Activated CD4-positive, alpha-beta memory T cell treated with anti-CD3 and anti-CD28 coated beads, Interleukin-2, amount 10 ng/mL, durations not matched to agents 7 days and 5 days (primary cell): ENCODE results near the gene STUB1. TPM values are rescaled to one million over a fixed set of nuclear protein-coding genes. Genes with fewer than 3 reads are reported as not detected.

Source experiments
- CTCF ChIA-PET: fragments of 350-600 bp; sonication (Branson Sonifier 250); formaldehyde crosslinking; loops from one replicate; lab custom pipeline; 2021; ENCODE audit warnings: antibody characterized with exemption, inconsistent platforms; lab: Charles Lee
- POLR2A ChIA-PET: fragments of 350-600 bp; sonication (Branson Sonifier 250); formaldehyde crosslinking; loops from one replicate; lab custom pipeline; 2021; ENCODE audit warnings: antibody characterized with exemption; lab: Charles Lee
- DNase-seq: peaks from one replicate; pipeline ENCODE4 v3.0.0-alpha.2; 2020
- H3K27ac Mint-ChIP-seq: one replicate; pipeline ENCODE4 v1.8.0; 2021; ENCODE audit warnings: mild to moderate bottlenecking, mixed read lengths
- H3K27me3 Mint-ChIP-seq: one replicate; pipeline ENCODE4 v1.8.0; 2021; ENCODE audit warnings: mixed read lengths
- H3K36me3 Mint-ChIP-seq: one replicate; pipeline ENCODE4 v1.8.0; 2021; ENCODE audit warnings: low read depth, mixed read lengths
- H3K4me1 Mint-ChIP-seq: one replicate; pipeline ENCODE4 v1.8.0; 2021; ENCODE audit warnings: mixed read lengths
- H3K4me3 Mint-ChIP-seq: one replicate; pipeline ENCODE4 v1.8.0; 2021; ENCODE audit warnings: mild to moderate bottlenecking, mixed read lengths
- H3K9me3 Mint-ChIP-seq: one replicate; pipeline ENCODE4 v1.8.0; 2021; ENCODE audit warnings: mixed read lengths
- total RNA-seq, 2 experiments: library from RNA; stranded (reverse); gene quantifications; one replicate each; pipeline ENCODE4 v1.2.3, GENCODE V29; 2021

The STUB1 gene
- total RNA-seq, 2 experiments from 2014 or later, result 63.9 to 78.3 TPM

GRCh38 chr16:720990-721764 lies 41.0 kb downstream of the STUB1 start, which contains the start of gene ANTKMT:
Gene ANTKMT, plus strand, starts transcription at chr16:721146. Its CDS starts 129 bp downstream, at chr16:721275.
- H3K9me3 Mint-ChIP-seq, result no peaks in the 10 kb centered on the region
- H3K4me1 Mint-ChIP-seq, result peaks cover 16% of the 10 kb centered on the region
- CTCF ChIA-PET, result interaction anchor here (1.0 to 2.5 kb wide), 4 partner anchors 9 to 19 kb away, joined by 3 to 8 read pairs (median 4); no protein-coding TSS in a partner anchor
- no peak within 1 kb of the TSS for H3K27ac Mint-ChIP-seq
- H3K4me3 Mint-ChIP-seq, result peak within 1 kb of the TSS; percentile 62
- H3K36me3 Mint-ChIP-seq, result no peaks in the 10 kb centered on the region
- POLR2A ChIA-PET, result interaction anchor here (0.8 to 3.5 kb wide), 9 partner anchors 11 to 67 kb away, joined by 3 to 19 read pairs (median 6); partner anchors contain the start of genes CHTF18, CIAO3, JMJD8 and RPUSD1
- peak; percentile 77 for DNase-seq
- peaks cover 6% of the 10 kb centered on the region for H3K27me3 Mint-ChIP-seq

GRCh38 chr16:721765-722540 lies 41.7 kb downstream of the STUB1 start:
- Mint-ChIP-seq H3K27ac (no peak overlapping the region), H3K4me3 (peak overlapping the region; percentile 30), H3K4me1 (peaks cover 19% of the 10 kb centered on the region), H3K36me3 (no peaks in the 10 kb centered on the region), H3K27me3 (peaks cover 2% of the 10 kb centered on the region), H3K9me3 (no peaks in the 10 kb centered on the region)
- DNase-seq, result no peak
- ChIA-PET CTCF (interaction anchor here (1.0 to 2.5 kb wide), 3 partner anchors 12 to 18 kb away, joined by 3 to 8 read pairs (median 5); no protein-coding TSS in a partner anchor), POLR2A (interaction anchor here (0.8 to 3.5 kb wide), 9 partner anchors 10 to 66 kb away, joined by 3 to 19 read pairs (median 6); partner anchors contain the start of genes CHTF18, CIAO3, JMJD8 and RPUSD1)

- Mint-ChIP-seq H3K27me3 (peaks cover 2% of the 10 kb centered on the region), H3K36me3 (no peaks in the 10 kb centered on the region), H3K4me3 (no peak overlapping the region), H3K9me3 (no peaks in the 10 kb centered on the region), H3K4me1 (peaks cover 19% of the 10 kb centered on the region), H3K27ac (no peak overlapping the region)
- CTCF ChIA-PET, result no interaction called here
- POLR2A ChIA-PET, result interaction anchor here (0.9 to 3.4 kb wide), 2 partner anchors 18 to 65 kb away, joined by 4 to 10 read pairs; partner anchors contain the start of genes CHTF18, CIAO3 and RPUSD1
- DNase-seq, result no peak
Measured at GRCh38 chr16:722835-723633, 42.8 kb downstream of the STUB1 start.

GRCh38 chr16:723695-724094 lies 43.5 kb downstream of the STUB1 start:
- Mint-ChIP-seq H3K36me3 (no peaks in the 10 kb centered on the region), H3K27ac (no peak overlapping the region), H3K27me3 (peaks cover 2% of the 10 kb centered on the region), H3K4me1 (peaks cover 19% of the 10 kb centered on the region), H3K4me3 (no peak overlapping the region), H3K9me3 (no peaks in the 10 kb centered on the region)
- ChIA-PET POLR2A (interaction anchor here (0.9 to 3.4 kb wide), 3 partner anchors 12 to 65 kb away, joined by 4 to 10 read pairs (median 5); partner anchors contain the start of genes CHTF18, CIAO3 and RPUSD1), CTCF (no interaction called here)
- DNase-seq, result no peak

- no peak for DNase-seq
- ChIA-PET CTCF (interaction anchor here (2.2 kb wide), 1 partner anchor 12 kb away, joined by 8 read pairs; no protein-coding TSS in a partner anchor), POLR2A (interaction anchor here (1.5 to 3.4 kb wide), 4 partner anchors 9 to 16 kb away, joined by 5 to 15 read pairs (median 8); partner anchors contain the start of genes CIAO3 and METRN)
- H3K9me3 Mint-ChIP-seq, result no peaks in the 10 kb centered on the region
- H3K4me3 Mint-ChIP-seq, result no peak overlapping the region
- no peaks in the 10 kb centered on the region for H3K27me3 Mint-ChIP-seq
- no peak overlapping the region for H3K27ac Mint-ChIP-seq
- peaks cover 14% of the 10 kb centered on the region for H3K4me1 Mint-ChIP-seq
- H3K36me3 Mint-ChIP-seq, result no peaks in the 10 kb centered on the region
Measured at GRCh38 chr16:724188-725040, 44.2 kb downstream of the STUB1 start.

GRCh38 chr16:725041-725376 lies 44.8 kb downstream of the STUB1 start:
- Mint-ChIP-seq H3K36me3 (no peaks in the 10 kb centered on the region), H3K4me3 (no peak overlapping the region), H3K27me3 (no peaks in the 10 kb centered on the region), H3K9me3 (no peaks in the 10 kb centered on the region), H3K4me1 (peaks cover 10% of the 10 kb centered on the region), H3K27ac (no peak overlapping the region)
- DNase-seq, result no peak
- CTCF ChIA-PET, result interaction anchor here (1.8 to 2.2 kb wide), 2 partner anchors 11 to 12 kb away, joined by 8 to 12 read pairs; no protein-coding TSS in a partner anchor
- POLR2A ChIA-PET, result interaction anchor here (1.3 to 2.3 kb wide), 4 partner anchors 9 to 35 kb away, joined by 3 to 15 read pairs (median 5); partner anchors contain the start of genes CIAO3 and METRN

- Mint-ChIP-seq H3K27ac (no peak overlapping the region), H3K27me3 (no peaks in the 10 kb centered on the region), H3K9me3 (no peaks in the 10 kb centered on the region), H3K4me1 (peaks cover 4% of the 10 kb centered on the region), H3K36me3 (no peaks in the 10 kb centered on the region), H3K4me3 (no peak overlapping the region)
- no peak for DNase-seq
- ChIA-PET POLR2A (interaction anchor here (0.7 to 2.3 kb wide), 4 partner anchors 10 to 36 kb away, joined by 3 to 15 read pairs (median 4); partner anchors contain the start of genes CIAO3 and METRN), CTCF (interaction anchor here (1.8 to 2.2 kb wide), 2 partner anchors 10 to 13 kb away, joined by 8 to 12 read pairs; no protein-coding TSS in a partner anchor)
Measured at GRCh38 chr16:725463-726187, 45.4 kb downstream of the STUB1 start.

- ChIA-PET CTCF (interaction anchor here (1.8 to 2.2 kb wide), 2 partner anchors 10 to 13 kb away, joined by 8 to 12 read pairs; no protein-coding TSS in a partner anchor), POLR2A (interaction anchor here (0.7 to 2.3 kb wide), 3 partner anchors 10 to 37 kb away, joined by 3 to 15 read pairs (median 3); partner anchors contain the start of gene METRN)
- Mint-ChIP-seq H3K27me3 (no peaks in the 10 kb centered on the region), H3K4me3 (no peak overlapping the region), H3K9me3 (no peaks in the 10 kb centered on the region), H3K36me3 (no peaks in the 10 kb centered on the region), H3K27ac (no peak overlapping the region), H3K4me1 (peaks cover 3% of the 10 kb centered on the region)
- no peak for DNase-seq
Measured at GRCh38 chr16:726188-726437, 45.9 kb downstream of the STUB1 start.

- H3K4me1 Mint-ChIP-seq, result peaks cover 3% of the 10 kb centered on the region
- peak; percentile 65 for DNase-seq
- no peaks in the 10 kb centered on the region for H3K36me3 Mint-ChIP-seq
- H3K9me3 Mint-ChIP-seq, result no peaks in the 10 kb centered on the region
- ChIA-PET POLR2A (interaction anchor here (0.7 to 2.5 kb wide), 5 partner anchors 10 to 36 kb away, joined by 3 to 15 read pairs (median 7); partner anchors contain the start of genes CIAO3 and METRN), CTCF (interaction anchor here (1.5 to 1.8 kb wide), 3 partner anchors 14 to 24 kb away, joined by 3 to 12 read pairs (median 4); no protein-coding TSS in a partner anchor)
- peak within 1 kb of the TSS; percentile 56 for H3K4me3 Mint-ChIP-seq
- H3K27me3 Mint-ChIP-seq, result no peaks in the 10 kb centered on the region
- no peak within 1 kb of the TSS for H3K27ac Mint-ChIP-seq
Measured at GRCh38 chr16:726438-727290, 46.5 kb downstream of the STUB1 start, which contains the start of the genes CCDC78 and HAGHL. Gene CCDC78, minus strand, starts transcription at chr16:726443. Its CDS starts 76 bp downstream, at chr16:726367. Gene HAGHL, plus strand, starts transcription at chr16:727106. Its CDS starts 404 bp downstream, at chr16:727510.
